B cell (primary cell): ENCODE measurements around the gene PACSIN3. TPM values are rescaled to one million over a fixed set of nuclear protein-coding genes. Genes with fewer than 3 reads are reported as not detected.

Experiments used
- ATAC-seq: fragments of 200-7000 bp; cut with Tn5 transposase; one replicate; pipeline ENCODE4 v1.10.0; 2021; ENCODE audit warnings: low read depth, mild to moderate bottlenecking, moderate number of reproducible peaks, moderate library complexity
- CTCF ChIA-PET: fragments of 350-600 bp; sonication (Branson Sonifier 250); formaldehyde crosslinking; loops from one replicate; lab custom pipeline; 2021; ENCODE audit warnings: antibody characterized with exemption, inconsistent platforms; lab: Charles Lee
- POLR2A ChIA-PET: fragments of 350-600 bp; sonication (Branson Sonifier 250); formaldehyde crosslinking; loops from one replicate; lab custom pipeline; 2021; ENCODE audit warnings: antibody characterized with exemption; lab: Charles Lee
- DNase-seq: peaks from one replicate; pipeline ENCODE4 v3.0.0; 2013
- H2AFZ ChIP-seq: 2 replicates; pipeline ENCODE4 v1.6.1; 2012; ENCODE audit warnings: mild to moderate bottlenecking, low read depth, low read length; ENCODE audit not compliant: insufficient read depth, poor library complexity, severe bottlenecking
- H3K27ac ChIP-seq, 2 donors: 1 replicate in 1 of 2; 2 replicates in 1 of 2; pipeline ENCODE4 v1.5.1; 2012 to 2013; ENCODE audit warnings: low read length in 2 of 2, mild to moderate bottlenecking in 2 of 2, moderate library complexity in 1 of 2
- H3K27me3 ChIP-seq, 4 experiments: fragments of 200-600 bp in 1 of 4; sonication (generic) in 1 of 4; replicated peaks in 1 of 4; 1 replicate in 2 of 4; 2 replicates in 2 of 4; pipeline versions ENCODE4 v1.6.1 to v1.7.0; 2013 to 2016; ENCODE audit warnings: low read length in 3 of 4, mild to moderate bottlenecking in 2 of 4, mixed read lengths in 1 of 4, moderate library complexity in 1 of 4; ENCODE audit not compliant: insufficient read depth in 4 of 4, control insufficient read depth in 3 of 4; ENCODE audit errors: control extremely low read depth in 1 of 4
- H3K36me3 ChIP-seq, 2 experiments: replicated peaks in 1 of 2; 1 replicate in 1 of 2; 2 replicates in 1 of 2; pipeline versions ENCODE4 v1.6.1 to v1.7.1; 2013; ENCODE audit warnings: low read length in 1 of 2; ENCODE audit not compliant: insufficient read depth in 2 of 2, control insufficient read depth in 1 of 2; ENCODE audit errors: control extremely low read depth in 1 of 2, extremely low read depth in 1 of 2
- H3K4me1 ChIP-seq, 2 donors: fragments of 200-600 bp in 1 of 2; sonication (generic) in 1 of 2; 1 replicate in 1 of 2; 2 replicates in 1 of 2; pipeline versions ENCODE4 v1.5.1 to v1.6.1; 2013 to 2017; ENCODE audit warnings: low read length in 2 of 2; ENCODE audit not compliant: control insufficient read depth in 2 of 2, insufficient read depth in 2 of 2
- H3K4me2 ChIP-seq: replicated peaks from 2 replicates; pipeline ENCODE3; 2012; ENCODE audit warnings: mild to moderate bottlenecking, low read depth, low read length; ENCODE audit not compliant: poor library complexity, severe bottlenecking
- H3K4me3 ChIP-seq, 5 experiments: fragments of 200-600 bp in 1 of 5; sonication (generic) in 1 of 5; 1 replicate in 3 of 5; 2 replicates in 2 of 5; pipeline versions ENCODE4 v1.5.1 to v1.7.0; 2011 to 2016; ENCODE audit warnings: low read length in 4 of 5, mild to moderate bottlenecking in 4 of 5, low read depth in 2 of 5, control low read depth in 1 of 5, moderate library complexity in 1 of 5; ENCODE audit not compliant: insufficient read depth in 1 of 5; ENCODE audit errors: control extremely low read depth in 1 of 5, extremely low read depth in 1 of 5
- H3K79me2 ChIP-seq: fragments of 200-600 bp; sonication (generic); one replicate; pipeline ENCODE4 v1.6.0; 2016; ENCODE audit warnings: low read length; ENCODE audit not compliant: control insufficient read depth, insufficient read depth
- H3K9ac ChIP-seq: fragments of 200-600 bp; sonication (generic); 2 replicates; pipeline ENCODE4 v1.6.1; 2017; ENCODE audit warnings: mild to moderate bottlenecking, low read length, moderate library complexity
- H3K9me3 ChIP-seq, 3 donors: one replicate each; pipeline versions ENCODE4 v1.6.1 to v1.7.1; 2013; ENCODE audit warnings: low read length in 2 of 3; ENCODE audit not compliant: control insufficient read depth in 2 of 3, insufficient read depth in 1 of 3; ENCODE audit errors: control extremely low read depth in 1 of 3
- H4K20me1 ChIP-seq: 2 replicates; pipeline ENCODE4 v1.6.0; 2012; ENCODE audit warnings: mild to moderate bottlenecking, low read length; ENCODE audit not compliant: insufficient read depth, control insufficient read depth, poor library complexity, severe bottlenecking
- H3K27ac Mint-ChIP-seq: one replicate; pipeline ENCODE4 v1.8.0; 2021; ENCODE audit warnings: mixed read lengths
- H3K27me3 Mint-ChIP-seq: one replicate; pipeline ENCODE4 v1.8.0; 2021; ENCODE audit warnings: mixed read lengths
- H3K4me1 Mint-ChIP-seq: one replicate; pipeline ENCODE4 v1.8.0; 2021; ENCODE audit warnings: mixed read lengths
- H3K4me3 Mint-ChIP-seq: one replicate; pipeline ENCODE4 v1.8.0; 2021; ENCODE audit warnings: mixed read lengths
- H3K9me3 Mint-ChIP-seq: one replicate; pipeline ENCODE4 v1.8.0; 2022; ENCODE audit warnings: mixed read lengths; ENCODE audit not compliant: insufficient read depth
- CTCF ChIP-seq: fragments of 200-600 bp; IDR thresholded peaks from one replicate; pipeline ENCODE4 v1.8.0; 2022; ENCODE audit warnings: antibody characterized with exemption, mild to moderate bottlenecking
- EZH2 ChIP-seq: IDR thresholded peaks from 2 replicates; pipeline ENCODE4 v1.6.1; 2012; ENCODE audit warnings: borderline replicate concordance, low read depth, mild to moderate bottlenecking, moderate library complexity, low read length; ENCODE audit not compliant: insufficient read depth, poor library complexity, severe bottlenecking
- WGBS: methylation state at CpG from one replicate; pipeline ENCODE4 v1.1.5; 2013; ENCODE audit warnings: missing lambda C conversion rate; ENCODE audit not compliant: insufficient coverage; 5-methylcytosine and 5-hydroxymethylcytosine counted together
- intact Hi-C: fragments of 100-400 bp; cut with micrococcal nuclease; formaldehyde crosslinking; loops from one replicate; pipeline ENCODE4 v1.10.0; 2022
- polyA plus RNA-seq: library from polyadenylated mRNA; depleted of rRNA; stranded (reverse); fragments of >200 nt; gene quantifications from 2 replicates; pipeline ENCODE4 v1.2.3, GENCODE V29; 2012
- total RNA-seq, 2 donors: library from RNA; stranded (reverse); fragments of 120-200 nt in 1 of 2; gene quantifications; 1 replicate in 1 of 2; 2 replicates in 1 of 2; pipeline versions ENCODE4 v1.2.3 to v1.2.4, GENCODE V29; 2013 to 2022

Gene PACSIN3
- total and polyA plus RNA-seq, 2 donors (not counting 1 experiment from before 2014, with no cell fraction given) = 2.1 TPM; not detected in 1

- no peak for TF ChIP-seq EZH2
- Histone ChIP-seq H3K9me3 (no peaks in the 10 kb centered on the region), H2AFZ (no peak overlapping the region), H3K27me3 (no peaks in the 10 kb centered on the region), H3K4me3 (no peak overlapping the region), H3K79me2 (peaks cover 5% of the 10 kb centered on the region), H3K9ac (no peak overlapping the region), H3K4me1 (no peaks in the 10 kb centered on the region), H4K20me1 (no peaks in the 10 kb centered on the region), H3K4me2 (no peak overlapping the region), H3K27ac (no peak overlapping the region), H3K36me3 (peaks cover 0 to 10% of the 10 kb centered on the region in 2 experiments)
- ATAC-seq = peak; percentile 28
- POLR2A ChIA-PET = interaction anchor here (0.6 kb wide), 1 partner anchor 37 kb away, joined by 5 read pairs; no protein-coding TSS in a partner anchor
- CTCF ChIA-PET = interaction anchor here (1.1 kb wide), 1 partner anchor 11 kb away, joined by 5 read pairs; the partner anchor contains the start of gene DDB2
- no peak for DNase-seq
- H3K27me3 Mint-ChIP-seq = no peaks in the 10 kb centered on the region
- H3K4me3 Mint-ChIP-seq = no peak overlapping the region
- H3K4me1 Mint-ChIP-seq = peaks cover 2% of the 10 kb centered on the region
- H3K27ac Mint-ChIP-seq = peak overlapping the region; percentile 22
- no peaks in the 10 kb centered on the region for H3K9me3 Mint-ChIP-seq
- 100% methylated on average over 1 of the region's 7 CpGs for WGBS
- intact Hi-C loops = no loop called here
These were observed 39.5 kb upstream of the PACSIN3 start for GRCh38 chr11:47225552-47226400.

- Histone ChIP-seq H2AFZ (no peak overlapping the region), H3K27ac (no peak overlapping the region), H3K4me3 (no peak overlapping the region), H3K27me3 (no peaks in the 10 kb centered on the region), H3K4me2 (no peak overlapping the region), H3K4me1 (peaks cover 0 to 8% of the 10 kb centered on the region in 2 donors), H4K20me1 (no peaks in the 10 kb centered on the region), H3K79me2 (peaks cover 20% of the 10 kb centered on the region), H3K9ac (no peak overlapping the region), H3K9me3 (no peaks in the 10 kb centered on the region), H3K36me3 (peaks cover 2 to 18% of the 10 kb centered on the region in 2 experiments)
- TF ChIP-seq EZH2 (no peak), CTCF (no peak)
- WGBS = 100% methylated on average over 2 of the region's 2 CpGs
- Mint-ChIP-seq H3K9me3 (no peaks in the 10 kb centered on the region), H3K27ac (no peak overlapping the region), H3K4me1 (peaks cover 12% of the 10 kb centered on the region), H3K27me3 (no peaks in the 10 kb centered on the region), H3K4me3 (no peak overlapping the region)
- intact Hi-C loops = no loop called here
- ATAC-seq = no peak
- ChIA-PET POLR2A (no interaction called here), CTCF (interaction anchor here (1.0 kb wide), 1 partner anchor 63 kb away, joined by 3 read pairs; no protein-coding TSS in a partner anchor)
- DNase-seq = no peak
These were observed 36.5 kb upstream of the PACSIN3 start for GRCh38 chr11:47222696-47223095.
